Measurements from ENCODE around the gene BAG3. TPM values are rescaled to one million over a fixed set of nuclear protein-coding genes. Genes with fewer than 3 reads are reported as not detected.

The BAG3 gene
- total RNA-seq, 1 donor from 2014 or later = 39.1 TPM

GRCh38 chr10:119691726-119692125 is 40.5 kb downstream of the BAG3 start:
- no peak for TF ChIP-seq CTCF (conservative IDR thresholded peaks at IDR 0.05; ENCODE audit: low read depth, low read length)
- no peak for DNase-seq (ENCODE audit: low read depth)
- no peak overlapping the region for H3K4me3 ChIP-seq (ENCODE audit: low read depth, low read length)

GRCh38 chr10:119693262-119693957 is 42.2 kb downstream of the BAG3 start:
- H3K4me3 ChIP-seq (ENCODE audit: low read depth, low read length) = no peak overlapping the region
- no peak for TF ChIP-seq CTCF (conservative IDR thresholded peaks at IDR 0.05; ENCODE audit: low read depth, low read length)
- no peak for DNase-seq (ENCODE audit: low read depth)

- TF ChIP-seq CTCF (conservative IDR thresholded peaks at IDR 0.05; ENCODE audit: low read depth, low read length) = no peak
- DNase-seq (ENCODE audit: low read depth) = no peak
- H3K4me3 ChIP-seq (ENCODE audit: low read depth, low read length) = no peak overlapping the region
Measured at GRCh38 chr10:119694608-119695007, 43.4 kb downstream of the BAG3 start.

GRCh38 chr10:119700321-119700954 is 49.3 kb downstream of the BAG3 start:
- no peak for TF ChIP-seq CTCF (conservative IDR thresholded peaks at IDR 0.05; ENCODE audit: low read depth, low read length)
- H3K4me3 ChIP-seq (ENCODE audit: low read depth, low read length) = no peak overlapping the region
- no peak for DNase-seq (ENCODE audit: low read depth)

- no peak for DNase-seq (ENCODE audit: low read depth)
- no peak for TF ChIP-seq CTCF (conservative IDR thresholded peaks at IDR 0.05; ENCODE audit: low read depth, low read length)
Measured at GRCh38 chr10:119701861-119702260, 50.7 kb downstream of the BAG3 start.

DNA sequence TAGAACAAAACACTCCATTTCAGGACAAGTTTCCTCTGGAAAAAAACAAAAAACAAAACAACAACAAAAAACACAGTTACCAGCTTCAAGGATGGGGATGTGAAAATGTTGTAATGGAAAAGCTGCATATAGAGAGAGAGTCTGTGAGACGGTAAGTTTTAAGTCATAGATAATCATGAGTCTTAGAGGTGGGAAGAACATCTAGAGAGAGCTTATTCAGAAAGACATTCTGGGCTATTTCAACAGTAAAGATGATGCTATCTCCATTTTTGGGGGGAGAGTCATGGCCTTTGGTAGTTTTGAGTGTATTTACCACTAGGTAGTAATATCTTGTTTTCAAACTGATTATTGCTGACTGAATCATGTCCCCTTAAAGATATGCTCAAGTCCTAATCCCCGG is 51.4 kb downstream of the BAG3 start:
- DNase-seq (ENCODE audit: low read depth) = no peak
- TF ChIP-seq CTCF (conservative IDR thresholded peaks at IDR 0.05; ENCODE audit: low read depth, low read length) = no peak
- H3K4me3 ChIP-seq (ENCODE audit: low read depth, low read length) = no peak overlapping the region

More at GRCh38 chr10:119701861-119702260, 50.7 kb downstream of the BAG3 start:
- H3K4me3 ChIP-seq (ENCODE audit: low read depth, low read length) = no peak overlapping the region
